Measurements from ENCODE around the gene ZC3H6.
"Not testable (repeated sequence)": the region's sequence is repeated elsewhere in the genome, so short reads cannot be mapped to it uniquely, and the experiment has no call there.

The ZC3H6 gene

GRCh38 chr2:112282066-112282465 is 6.7 kb downstream of the ZC3H6 start:
- not testable (repeated sequence) for DNase-seq

- DNase-seq = not testable (repeated sequence)
These were observed 8.1 kb downstream of the ZC3H6 start for GRCh38 chr2:112283535-112283934.

GRCh38 chr2:112290088-112290487 is 14.7 kb downstream of the ZC3H6 start:
- DNase-seq = no peak

GRCh38 chr2:112290648-112291047 is 15.3 kb downstream of the ZC3H6 start:
- DNase-seq = no peak

- DNase-seq = no peak
These were observed 18.4 kb downstream of the ZC3H6 start for GRCh38 chr2:112293636-112294401.

- no peak for DNase-seq
These were observed 20.1 kb downstream of the ZC3H6 start for GRCh38 chr2:112295407-112296078.

- no peak for DNase-seq
These were observed 21.0 kb downstream of the ZC3H6 start for GRCh38 chr2:112296407-112296806.

GRCh38 chr2:112301171-112301584 is 25.8 kb downstream of the ZC3H6 start:
- DNase-seq = no peak

GRCh38 chr2:112301973-112302372 is 26.6 kb downstream of the ZC3H6 start:
- no peak for DNase-seq

GRCh38 chr2:112304298-112304941 is 29.0 kb downstream of the ZC3H6 start:
- DNase-seq = no peak

- no peak for DNase-seq
These were observed 29.7 kb downstream of the ZC3H6 start for GRCh38 chr2:112305132-112305531.

- no peak for DNase-seq
These were observed 35.5 kb downstream of the ZC3H6 start for GRCh38 chr2:112310906-112311305.

- DNase-seq = no peak
These were observed 36.5 kb downstream of the ZC3H6 start for GRCh38 chr2:112311932-112312331.

- DNase-seq = no peak
These were observed 37.4 kb downstream of the ZC3H6 start for GRCh38 chr2:112312821-112313220.

- no peak for DNase-seq
These were observed 39.5 kb downstream of the ZC3H6 start for GRCh38 chr2:112314856-112315255.

- no peak for DNase-seq
These were observed 42.1 kb downstream of the ZC3H6 start for GRCh38 chr2:112317303-112318158.

GRCh38 chr2:112318515-112318914 is 43.1 kb downstream of the ZC3H6 start:
- DNase-seq = no peak

- no peak for DNase-seq
These were observed 46.3 kb downstream of the ZC3H6 start for GRCh38 chr2:112321375-112322320.

- no peak for DNase-seq
These were observed 47.5 kb downstream of the ZC3H6 start for GRCh38 chr2:112322919-112323318.

- no peak for DNase-seq
These were observed 56.8 kb downstream of the ZC3H6 start for GRCh38 chr2:112332123-112332696.

- no peak for DNase-seq
These were observed 60.2 kb downstream of the ZC3H6 start for GRCh38 chr2:112335600-112335999.

All from central memory CD4-positive, alpha-beta T cell (primary cell).